GM19099 (cell line): ENCODE measurements around the gene PLXNB2.

Experiments used
- POLR2A ChIP-seq: IDR thresholded peaks from 3 replicates; pipeline ENCODE4 v1.6.1; 2011; ENCODE audit warnings: low read depth; ENCODE audit not compliant: insufficient read length; ENCODE audit errors: extremely low read depth

The PLXNB2 gene

DNA sequence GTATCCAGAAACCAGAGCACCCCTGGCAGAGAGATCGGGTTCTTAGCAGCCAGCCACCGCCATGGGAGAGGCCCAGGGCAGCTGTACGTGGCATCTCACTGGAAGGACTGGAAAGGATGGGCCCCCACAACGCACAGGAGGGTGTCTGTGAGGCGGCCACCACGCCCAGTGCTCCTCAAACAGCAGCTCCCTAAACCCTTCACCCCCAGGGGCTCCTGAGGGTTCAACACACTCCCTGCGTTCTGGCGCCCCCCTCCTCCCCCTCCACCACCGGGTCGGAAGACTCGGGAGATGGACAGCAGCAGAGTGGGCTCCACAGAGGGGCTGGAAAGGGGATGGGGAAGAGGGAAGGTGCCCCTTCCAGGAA lies 47.0 kb downstream of the PLXNB2 start:
- TF ChIP-seq POLR2A = no peak

GRCh38 chr22:50259302-50259701 lies 48.1 kb downstream of the PLXNB2 start:
- no peak for TF ChIP-seq POLR2A

DNA sequence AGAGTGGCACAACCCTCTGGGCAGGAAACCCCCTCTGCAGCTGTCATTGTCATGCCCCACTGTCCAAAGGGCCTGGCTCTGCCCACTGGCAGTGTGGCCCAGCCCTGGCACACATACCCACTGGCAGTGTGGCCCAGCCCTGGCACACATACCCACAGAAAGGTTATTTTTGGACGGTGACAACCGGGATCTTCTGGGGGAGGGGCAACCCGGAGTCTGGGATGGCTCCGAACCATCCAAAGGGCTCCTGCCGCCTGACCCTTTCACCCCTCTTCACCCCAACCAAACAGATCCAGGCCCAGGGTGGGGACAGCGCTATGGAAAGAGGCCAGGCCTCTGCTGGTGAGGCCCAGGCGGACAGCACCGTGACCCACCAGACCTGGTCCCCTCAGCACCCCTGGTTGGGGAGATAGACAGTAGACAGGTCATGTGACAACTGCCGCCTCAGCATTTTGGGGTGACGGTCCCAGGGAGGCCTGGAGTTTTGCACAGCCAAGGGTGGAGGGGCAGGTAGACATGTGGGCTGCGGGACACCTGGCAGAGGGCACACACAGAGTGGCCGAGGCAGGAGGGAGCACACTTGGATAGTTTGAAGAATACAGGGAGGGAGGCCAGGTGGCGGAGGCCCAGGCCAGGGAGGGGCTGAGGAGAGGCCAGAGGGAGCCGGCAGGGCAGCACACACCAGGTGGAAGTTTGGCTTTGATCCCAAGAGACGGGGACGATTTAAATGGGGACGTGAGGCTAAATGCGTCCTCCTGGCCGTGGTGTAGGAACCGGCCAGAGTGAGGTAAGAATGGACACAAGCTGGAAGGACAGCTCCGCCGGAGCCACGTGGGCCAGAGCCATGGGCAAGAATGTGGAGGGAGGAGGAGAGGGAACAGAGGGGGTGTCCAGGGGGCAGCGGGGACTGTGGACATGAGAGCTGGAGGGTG lies 48.8 kb downstream of the PLXNB2 start:
- no peak for TF ChIP-seq POLR2A

- no peak for TF ChIP-seq POLR2A
These were observed 49.7 kb downstream of the PLXNB2 start for GRCh38 chr22:50257451-50258360.

DNA sequence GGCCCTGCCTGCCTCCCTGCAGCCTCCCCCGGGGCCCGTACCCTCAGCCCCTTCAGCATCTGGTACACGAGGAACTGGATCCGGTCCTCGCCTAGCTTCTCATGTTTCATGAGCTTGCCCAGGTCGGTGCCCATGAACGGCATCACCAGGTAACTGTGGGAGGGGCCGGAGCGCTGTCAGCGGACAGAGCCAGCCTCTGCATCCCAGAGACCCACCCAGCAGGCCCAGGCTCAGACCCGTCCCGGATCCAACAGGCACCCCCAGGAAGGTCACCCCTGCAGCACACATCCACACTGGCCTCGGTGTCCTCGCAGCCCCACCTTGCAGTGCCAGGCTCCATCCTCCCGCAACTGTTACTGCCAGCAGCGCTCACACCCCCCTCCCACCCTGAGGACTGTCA lies 50.4 kb downstream of the PLXNB2 start:
- no peak for TF ChIP-seq POLR2A

- TF ChIP-seq POLR2A = no peak
These were observed 51.1 kb downstream of the PLXNB2 start for GRCh38 chr22:50256258-50256862.

- TF ChIP-seq POLR2A = no peak
These were observed 51.8 kb downstream of the PLXNB2 start for GRCh38 chr22:50255607-50256006.

GRCh38 chr22:50255099-50255498 lies 52.3 kb downstream of the PLXNB2 start:
- no peak for TF ChIP-seq POLR2A

DNA sequence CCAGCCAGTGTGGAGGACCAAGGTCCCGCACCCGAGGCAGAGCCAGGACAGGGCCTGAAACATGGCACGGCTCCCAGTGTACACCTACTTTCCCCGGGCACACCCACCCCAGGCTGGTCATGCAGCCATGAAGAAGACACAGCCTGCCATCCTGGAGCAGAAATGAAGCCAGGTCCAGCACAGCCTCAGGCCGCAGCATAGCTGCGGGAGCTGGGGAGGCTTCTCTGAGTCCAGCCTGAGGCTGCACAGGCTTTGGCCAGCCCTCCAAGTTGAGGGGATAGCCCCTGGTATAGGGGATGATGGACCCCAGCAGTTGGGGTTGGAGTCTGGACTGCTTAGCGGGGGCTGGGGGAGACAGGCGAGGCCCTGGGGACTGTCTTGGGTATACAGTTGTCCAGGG lies 53.5 kb downstream of the PLXNB2 start:
- no peak for TF ChIP-seq POLR2A

DNA sequence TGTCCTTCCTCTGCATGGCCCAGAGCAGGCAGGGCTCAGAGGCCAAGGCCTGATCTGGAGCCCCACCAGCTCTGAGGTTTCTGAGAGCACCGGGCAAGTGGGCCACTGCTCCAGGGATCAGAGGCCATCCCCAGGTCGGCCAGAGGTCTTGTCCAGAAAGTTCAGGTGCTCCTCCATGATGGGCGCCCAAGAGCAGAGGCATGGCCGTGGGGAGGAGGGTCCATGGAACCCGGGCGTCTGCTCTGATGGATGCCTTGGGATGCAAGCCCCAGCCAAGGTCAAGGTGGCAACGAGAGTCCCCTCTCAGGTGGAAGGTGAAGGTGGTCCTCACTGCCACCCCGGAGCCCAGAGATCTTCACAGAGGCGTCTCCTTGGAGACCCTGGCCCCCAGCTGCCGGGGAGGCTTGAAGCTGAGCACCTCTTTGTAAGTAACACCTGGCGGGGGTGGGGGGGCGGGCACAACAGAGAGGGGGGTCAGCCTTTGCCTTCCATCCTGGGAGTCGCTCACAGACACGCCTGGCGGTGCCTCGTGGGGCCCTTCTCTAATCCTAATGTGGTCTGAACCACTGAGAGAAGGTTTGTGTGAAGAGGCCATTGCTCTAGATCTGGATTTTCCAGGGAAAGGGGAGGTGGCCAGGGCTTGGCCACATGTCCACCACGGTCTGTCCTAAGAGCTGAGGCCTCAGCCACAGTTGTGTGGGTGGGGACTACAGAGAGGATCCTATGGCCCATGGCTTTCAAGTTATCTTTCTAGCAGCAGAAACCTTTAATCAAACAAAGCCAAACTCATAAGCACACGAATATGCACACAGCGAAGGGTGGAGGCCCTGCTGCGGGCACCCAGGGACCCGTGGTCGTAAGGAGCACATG lies 54.2 kb downstream of the PLXNB2 start:
- no peak for TF ChIP-seq POLR2A

DNA sequence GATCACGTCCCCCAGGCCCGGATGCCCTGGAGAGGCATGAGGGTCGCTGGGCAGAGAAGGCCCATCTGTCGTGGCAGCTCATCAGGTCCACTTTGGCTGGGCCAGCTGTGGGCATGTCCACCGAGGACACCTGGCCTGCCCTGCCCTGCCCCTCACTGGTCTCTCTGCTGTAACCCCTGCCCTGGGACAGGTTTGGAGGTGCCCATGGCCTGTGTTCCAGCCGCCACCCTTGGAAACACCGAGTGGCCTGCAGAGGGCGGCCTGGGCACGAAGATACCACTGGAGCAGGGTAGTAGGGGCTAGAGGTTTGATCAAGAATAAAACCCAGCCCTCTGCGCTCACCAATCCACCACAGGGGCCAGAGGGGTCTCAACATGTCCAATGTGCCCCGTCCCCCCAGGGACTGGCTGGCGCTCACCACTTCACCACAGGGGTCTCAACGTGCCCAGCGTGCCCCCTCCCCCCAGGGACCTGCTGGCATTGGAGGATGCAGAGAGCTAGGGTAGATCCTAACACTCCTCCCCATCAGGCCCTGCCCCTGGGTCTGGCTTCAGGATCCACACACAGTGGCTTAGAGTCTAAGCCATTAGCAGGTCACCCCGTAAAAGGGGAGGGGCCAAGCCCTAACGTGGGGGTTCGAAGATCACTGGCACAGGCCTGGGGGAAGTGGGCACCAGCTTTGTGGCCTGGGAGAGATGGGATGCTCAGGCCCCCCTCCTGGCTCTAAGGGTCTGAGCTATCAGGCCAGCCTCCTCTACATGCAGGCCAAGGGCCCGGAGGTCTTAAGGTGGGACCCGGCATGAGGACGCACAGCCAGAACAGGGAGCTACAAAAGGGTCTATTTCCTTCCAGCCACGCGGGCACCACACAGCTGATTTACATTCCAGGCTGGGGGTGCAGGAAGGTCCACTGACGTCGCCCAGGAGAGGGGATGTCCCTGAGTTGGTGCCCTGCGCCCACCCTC lies 55.1 kb downstream of the PLXNB2 start:
- TF ChIP-seq POLR2A = no peak

DNA sequence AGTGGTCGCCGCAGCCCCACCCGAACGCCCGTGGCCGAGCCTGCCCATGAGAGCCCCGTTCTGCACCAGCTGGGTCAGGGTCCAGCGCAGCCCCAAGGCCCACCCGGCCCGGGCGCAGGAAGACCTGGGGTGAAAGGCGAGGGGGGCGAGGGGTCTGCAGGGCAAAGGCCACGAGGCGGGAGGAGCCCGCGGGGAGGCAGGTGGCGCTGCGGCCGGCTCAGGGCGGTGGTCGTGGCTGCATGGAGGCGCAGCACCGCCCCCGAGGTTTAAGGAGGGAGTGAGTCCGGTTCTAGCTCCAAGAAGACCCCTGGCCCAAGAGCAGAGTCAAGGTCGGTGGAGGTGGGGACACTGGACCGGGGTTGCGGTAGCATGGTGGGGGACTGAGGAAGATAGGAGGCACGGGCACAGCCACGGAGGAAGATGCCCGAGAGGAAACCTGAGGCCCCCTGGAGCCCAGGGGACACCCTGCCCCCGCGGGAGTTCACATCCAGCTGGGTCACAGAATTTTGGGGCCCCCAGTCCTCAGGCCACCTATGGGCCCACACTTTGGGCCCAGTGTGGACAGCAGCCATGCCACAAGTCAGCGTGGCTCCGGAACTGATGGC lies 55.9 kb downstream of the PLXNB2 start:
- no peak for TF ChIP-seq POLR2A
